SU-DHL-6 (cell line): ENCODE measurements around the gene GABBR2.

Experiments
- H2AFZ ChIP-seq: fragments of 200-600 bp; sonication (generic); 2 replicates; pipeline ENCODE4 v1.6.1; 2014; ENCODE audit warnings: low read depth, mild to moderate bottlenecking, moderate library complexity, mixed read lengths, antibody characterized with exemption, low read length; ENCODE audit not compliant: severe bottlenecking
- H3F3A ChIP-seq: fragments of 200-600 bp; shearing (Covaris generic); 2 replicates; pipeline ENCODE4 v1.6.0; 2016; ENCODE audit warnings: antibody characterized with exemption, mild to moderate bottlenecking; ENCODE audit not compliant: insufficient read depth
- H3K27ac ChIP-seq: fragments of 200-600 bp; sonication (generic); 2 replicates; pipeline ENCODE4 v1.5.1; 2016; ENCODE audit warnings: low read depth, mild to moderate bottlenecking, low read length, moderate library complexity, mixed read lengths
- H3K27me3 ChIP-seq: fragments of 200-600 bp; sonication (generic), shearing (Covaris generic); 2 replicates; pipeline ENCODE4 v1.6.0; 2014; ENCODE audit warnings: mild to moderate bottlenecking, low read length
- H3K36me3 ChIP-seq: fragments of 200-600 bp; sonication (generic); 2 replicates; pipeline ENCODE4 v1.6.1; 2014; ENCODE audit warnings: mild to moderate bottlenecking, low read length, mixed read lengths
- H3K4me2 ChIP-seq: fragments of 300-600, 200-600 bp; shearing (Covaris generic), sonication (generic); 2 replicates; pipeline ENCODE4 v1.6.0; 2014; ENCODE audit warnings: low read length, low read depth, mild to moderate bottlenecking; ENCODE audit not compliant: poor library complexity, severe bottlenecking
- H3K4me3 ChIP-seq: fragments of 200-600 bp; sonication (generic); 2 replicates; pipeline ENCODE4 v1.5.1; 2014; ENCODE audit warnings: antibody characterized with exemption, low read length, mild to moderate bottlenecking, mixed read lengths; ENCODE audit not compliant: insufficient read depth, poor library complexity, severe bottlenecking
- H3K79me2 ChIP-seq: fragments of 200-600 bp; sonication (generic); 2 replicates; pipeline ENCODE4 v1.6.1; 2014; ENCODE audit warnings: mild to moderate bottlenecking, low read length, moderate library complexity; ENCODE audit not compliant: insufficient read depth
- H3K9ac ChIP-seq: fragments of 200-600 bp; sonication (generic); 2 replicates; pipeline ENCODE4 v1.7.0; 2014; ENCODE audit warnings: mild to moderate bottlenecking, low read length
- H3K9me2 ChIP-seq: fragments of 200-600 bp; sonication (generic); replicated peaks from 2 replicates; pipeline ENCODE4 v1.6.1; 2014; ENCODE audit warnings: low read length; ENCODE audit not compliant: insufficient read depth
- H3K9me3 ChIP-seq: fragments of 200-600 bp; sonication (generic); 2 replicates; pipeline ENCODE4 v1.6.1; 2014; ENCODE audit warnings: low read length, mixed read lengths; ENCODE audit not compliant: insufficient read depth
- H4K20me1 ChIP-seq: fragments of 200-600 bp; sonication (generic); 2 replicates; pipeline ENCODE4 v1.6.1; 2014; ENCODE audit warnings: low read depth, mild to moderate bottlenecking, antibody characterized with exemption, low read length, moderate library complexity, mixed read lengths
- EZH2phosphoT487 ChIP-seq: fragments of 200-600 bp; sonication (generic), shearing (Covaris generic); conservative IDR thresholded peaks from 2 replicates; pipeline ENCODE4 v1.6.1; 2018; ENCODE audit warnings: mild to moderate bottlenecking, antibody characterized with exemption, low read length, moderate library complexity, mixed read lengths
- TF ChIP-seq, protein P1 (sequence below): fragments of 200-600 bp; sonication (generic); IDR thresholded peaks from one replicate; pipeline ENCODE4 v1.5.1; 2017; ENCODE audit warnings: antibody characterized with exemption, mild to moderate bottlenecking, low read length, moderate library complexity; ENCODE audit not compliant: insufficient read depth, poor library complexity, severe bottlenecking

Gene GABBR2

DNA sequence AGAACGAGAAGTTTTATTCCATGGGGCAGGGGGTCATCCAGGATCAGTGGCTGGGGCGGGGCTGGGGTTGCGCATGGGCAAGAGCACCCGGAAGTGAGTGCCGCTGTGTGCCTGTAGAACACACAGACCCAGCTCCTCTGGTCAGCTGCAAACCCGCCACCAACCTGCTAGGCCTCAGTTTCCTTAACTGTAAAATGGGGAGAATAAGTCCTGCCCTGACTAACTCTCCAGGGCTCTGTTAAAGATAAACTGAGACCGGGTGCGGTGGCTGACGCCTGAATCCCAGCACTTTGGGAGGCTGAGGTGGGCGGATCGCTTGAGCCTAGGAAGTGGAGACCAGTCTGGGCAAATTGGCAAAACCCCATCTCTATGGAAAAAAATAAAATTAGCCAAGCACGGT, 152.2 kb downstream of the GABBR2 start:
- Histone ChIP-seq H3K36me3 (no peaks in the 10 kb centered on the region), H4K20me1 (no peaks in the 10 kb centered on the region; the same call in 1 of the 2 replicates), H3K9ac (no peak overlapping the region), H3K9me3 (no peaks in the 10 kb centered on the region), H3F3A (no peaks in the 10 kb centered on the region), H3K27me3 (no peaks in the 10 kb centered on the region), H2AFZ (no peak overlapping the region), H3K27ac (no peak overlapping the region), H3K4me2 (no peak overlapping the region), H3K9me2 (no peaks in the 10 kb centered on the region), H3K4me3 (no peak overlapping the region), H3K79me2 (no peaks in the 10 kb centered on the region)
- TF ChIP-seq EZH2phosphoT487: no peak
- TF ChIP-seq, protein P1, sequence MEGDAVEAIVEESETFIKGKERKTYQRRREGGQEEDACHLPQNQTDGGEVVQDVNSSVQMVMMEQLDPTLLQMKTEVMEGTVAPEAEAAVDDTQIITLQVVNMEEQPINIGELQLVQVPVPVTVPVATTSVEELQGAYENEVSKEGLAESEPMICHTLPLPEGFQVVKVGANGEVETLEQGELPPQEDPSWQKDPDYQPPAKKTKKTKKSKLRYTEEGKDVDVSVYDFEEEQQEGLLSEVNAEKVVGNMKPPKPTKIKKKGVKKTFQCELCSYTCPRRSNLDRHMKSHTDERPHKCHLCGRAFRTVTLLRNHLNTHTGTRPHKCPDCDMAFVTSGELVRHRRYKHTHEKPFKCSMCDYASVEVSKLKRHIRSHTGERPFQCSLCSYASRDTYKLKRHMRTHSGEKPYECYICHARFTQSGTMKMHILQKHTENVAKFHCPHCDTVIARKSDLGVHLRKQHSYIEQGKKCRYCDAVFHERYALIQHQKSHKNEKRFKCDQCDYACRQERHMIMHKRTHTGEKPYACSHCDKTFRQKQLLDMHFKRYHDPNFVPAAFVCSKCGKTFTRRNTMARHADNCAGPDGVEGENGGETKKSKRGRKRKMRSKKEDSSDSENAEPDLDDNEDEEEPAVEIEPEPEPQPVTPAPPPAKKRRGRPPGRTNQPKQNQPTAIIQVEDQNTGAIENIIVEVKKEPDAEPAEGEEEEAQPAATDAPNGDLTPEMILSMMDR: no peak

DNA sequence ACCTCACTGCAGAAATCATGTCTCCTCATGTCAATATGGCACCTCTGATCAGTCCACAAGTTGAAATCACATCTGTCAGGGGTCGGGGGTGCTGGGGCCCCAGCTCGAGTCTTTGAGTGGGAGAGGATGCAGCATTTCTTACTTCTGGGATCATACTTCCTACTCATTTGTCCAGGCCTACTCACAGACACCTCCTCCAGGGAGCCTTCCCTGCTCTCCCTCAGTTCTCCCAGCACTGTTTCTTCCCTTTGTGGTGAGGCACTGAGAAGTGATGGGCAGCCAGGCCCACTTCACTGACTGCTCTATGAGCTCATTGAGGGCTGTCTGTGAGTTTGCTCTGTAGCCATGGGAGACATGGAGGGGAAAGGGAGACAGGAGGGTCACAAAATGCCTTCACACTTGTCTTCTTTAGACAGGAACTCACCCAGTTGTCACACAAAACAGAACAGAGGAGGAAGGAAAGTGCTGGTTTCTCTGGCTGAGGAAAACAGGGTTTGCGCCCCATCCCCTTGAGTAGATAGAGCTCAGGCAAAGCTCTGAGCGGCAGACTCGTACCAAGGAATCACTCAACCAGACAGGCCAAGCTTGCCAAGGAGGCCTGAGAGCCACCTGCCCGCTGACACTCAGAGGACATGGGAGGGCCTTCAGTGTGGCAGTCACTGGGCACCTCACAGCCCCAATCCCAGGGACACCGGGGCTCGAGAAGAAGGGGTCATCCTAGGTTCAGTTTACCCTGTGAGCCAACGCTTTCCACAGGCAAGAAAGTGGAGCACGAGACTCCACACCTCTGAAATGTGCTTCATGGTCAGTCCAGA, 152.9 kb downstream of the GABBR2 start:
- Histone ChIP-seq H3K27ac (no peak overlapping the region), H3K36me3 (no peaks in the 10 kb centered on the region), H3K4me3 (no peak overlapping the region), H3K9ac (no peak overlapping the region), H3K9me2 (no peaks in the 10 kb centered on the region), H3K9me3 (no peaks in the 10 kb centered on the region), H2AFZ (no peak overlapping the region), H4K20me1 (no peaks in the 10 kb centered on the region), H3K27me3 (no peaks in the 10 kb centered on the region), H3F3A (no peaks in the 10 kb centered on the region), H3K79me2 (no peaks in the 10 kb centered on the region), H3K4me2 (no peak overlapping the region)
- TF ChIP-seq EZH2phosphoT487: no peak
- TF ChIP-seq, protein P1: no peak

DNA sequence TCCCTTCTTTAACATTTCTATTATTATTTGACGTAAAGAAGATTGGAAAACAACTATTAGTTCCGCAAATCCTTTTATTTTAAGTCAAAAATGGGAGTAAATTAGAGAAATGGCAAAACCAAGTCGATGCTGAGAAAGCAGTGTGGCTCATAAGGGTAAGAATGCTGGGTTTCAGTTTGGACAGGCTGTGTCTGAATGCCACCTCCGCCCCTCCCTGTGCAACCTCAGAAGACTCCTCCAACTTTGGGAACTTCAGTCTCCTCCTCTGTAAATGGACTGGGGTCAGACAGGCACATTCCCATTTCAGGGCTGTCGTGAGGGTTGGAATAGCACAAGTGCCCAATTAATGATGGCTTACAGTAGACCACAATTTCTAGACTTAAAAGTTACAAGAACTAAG, 154.0 kb downstream of the GABBR2 start:
- Histone ChIP-seq H3K27me3 (no peaks in the 10 kb centered on the region), H3K27ac (no peak overlapping the region), H2AFZ (no peak overlapping the region), H3K9me2 (no peaks in the 10 kb centered on the region), H3F3A (no peaks in the 10 kb centered on the region), H3K9me3 (no peaks in the 10 kb centered on the region), H4K20me1 (no peaks in the 10 kb centered on the region), H3K79me2 (no peaks in the 10 kb centered on the region), H3K4me2 (no peak overlapping the region), H3K4me3 (no peak overlapping the region), H3K9ac (no peak overlapping the region), H3K36me3 (no peaks in the 10 kb centered on the region)
- TF ChIP-seq EZH2phosphoT487: no peak
- TF ChIP-seq, protein P1: no peak
